Sigmoid colon (tissue), 4 donors: Measurements from ENCODE around the gene STS.

ENCODE experiments used
- EP300 ChIP-seq, 4 donors: sonication (generic); formaldehyde crosslinking; IDR thresholded peaks; one replicate each; pipeline ENCODE4 v1.6.1; 2017; ENCODE audit warnings: antibody characterized with exemption in 4 of 4
- POLR2A ChIP-seq, 2 donors: fragments of 450-650 bp; IDR thresholded peaks; one replicate each; pipeline ENCODE4 v1.6.1; 2016; ENCODE audit warnings: antibody characterized with exemption in 2 of 2, mild to moderate bottlenecking in 2 of 2, moderate library complexity in 2 of 2
- TF ChIP-seq, protein P1 (sequence below), 4 experiments: fragments of 450-650 bp in 3 of 4; fragments of 200-600 bp in 1 of 4; IDR thresholded peaks; one replicate each; pipeline ENCODE4 v1.5.1; 2016 to 2019; ENCODE audit warnings: antibody characterized with exemption in 4 of 4, mild to moderate bottlenecking in 3 of 4, moderate library complexity in 2 of 4

DNA sequence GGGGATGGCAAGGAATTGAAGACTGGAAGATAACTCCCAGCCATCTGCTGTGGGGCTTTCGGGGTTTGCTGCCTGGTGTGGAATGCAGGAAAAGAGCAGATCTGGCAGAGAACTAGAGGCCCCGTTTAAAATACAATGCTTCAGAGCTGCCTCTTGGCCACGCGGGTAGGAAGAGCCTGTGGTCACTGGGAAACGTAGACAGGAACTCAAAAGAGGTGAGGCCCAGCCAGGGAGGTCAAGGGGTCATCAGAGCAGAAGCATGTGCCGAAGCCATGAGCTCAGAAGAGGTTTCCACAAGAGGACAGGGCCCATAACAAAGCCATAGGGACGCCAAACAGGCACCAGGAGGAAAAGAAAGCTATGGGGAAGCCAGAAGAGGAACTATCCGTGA, 14.5 kb upstream of the STS start:
- TF ChIP-seq, protein P1, sequence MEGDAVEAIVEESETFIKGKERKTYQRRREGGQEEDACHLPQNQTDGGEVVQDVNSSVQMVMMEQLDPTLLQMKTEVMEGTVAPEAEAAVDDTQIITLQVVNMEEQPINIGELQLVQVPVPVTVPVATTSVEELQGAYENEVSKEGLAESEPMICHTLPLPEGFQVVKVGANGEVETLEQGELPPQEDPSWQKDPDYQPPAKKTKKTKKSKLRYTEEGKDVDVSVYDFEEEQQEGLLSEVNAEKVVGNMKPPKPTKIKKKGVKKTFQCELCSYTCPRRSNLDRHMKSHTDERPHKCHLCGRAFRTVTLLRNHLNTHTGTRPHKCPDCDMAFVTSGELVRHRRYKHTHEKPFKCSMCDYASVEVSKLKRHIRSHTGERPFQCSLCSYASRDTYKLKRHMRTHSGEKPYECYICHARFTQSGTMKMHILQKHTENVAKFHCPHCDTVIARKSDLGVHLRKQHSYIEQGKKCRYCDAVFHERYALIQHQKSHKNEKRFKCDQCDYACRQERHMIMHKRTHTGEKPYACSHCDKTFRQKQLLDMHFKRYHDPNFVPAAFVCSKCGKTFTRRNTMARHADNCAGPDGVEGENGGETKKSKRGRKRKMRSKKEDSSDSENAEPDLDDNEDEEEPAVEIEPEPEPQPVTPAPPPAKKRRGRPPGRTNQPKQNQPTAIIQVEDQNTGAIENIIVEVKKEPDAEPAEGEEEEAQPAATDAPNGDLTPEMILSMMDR (IDR thresholded peaks at IDR 0.05): no peak
- TF ChIP-seq EP300 (IDR thresholded peaks at IDR 0.05): no peak
- TF ChIP-seq POLR2A (IDR thresholded peaks at IDR 0.05): no peak
